ENCODE data around the gene KIR3DL2.

Gene KIR3DL2

DNA sequence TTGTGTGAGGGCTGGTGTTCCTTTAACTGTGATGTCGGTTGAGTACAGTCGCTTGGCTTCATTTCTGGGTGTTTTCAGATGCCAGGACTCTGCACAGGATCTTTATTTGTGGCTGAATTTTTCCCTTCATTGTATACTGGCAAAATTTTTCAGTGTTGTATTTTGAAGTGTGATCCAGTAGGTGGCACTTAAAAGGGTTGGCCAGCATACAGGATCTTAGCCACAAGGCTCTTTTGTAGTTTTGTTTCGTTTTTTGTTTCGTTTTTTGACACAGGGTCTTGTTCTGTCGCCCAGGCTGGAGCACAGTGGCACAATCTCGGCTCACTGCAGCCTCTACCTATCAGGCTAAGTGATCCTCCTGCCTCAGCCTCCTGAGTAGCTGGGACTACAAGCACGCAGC is 32.5 kb downstream of the KIR3DL2 start:
- TF ChIP-seq ZBTB7A (IDR thresholded peaks at IDR 0.05; ENCODE audit: low read depth) (no peak), TAF1 (IDR thresholded peaks at IDR 0.05; ENCODE audit: low read depth) (no peak), CEBPB (IDR thresholded peaks at IDR 0.05) (no peak), TCF12 (IDR thresholded peaks at IDR 0.05; ENCODE audit: low read depth) (no peak)
- TF ChIP-seq, protein P1, sequence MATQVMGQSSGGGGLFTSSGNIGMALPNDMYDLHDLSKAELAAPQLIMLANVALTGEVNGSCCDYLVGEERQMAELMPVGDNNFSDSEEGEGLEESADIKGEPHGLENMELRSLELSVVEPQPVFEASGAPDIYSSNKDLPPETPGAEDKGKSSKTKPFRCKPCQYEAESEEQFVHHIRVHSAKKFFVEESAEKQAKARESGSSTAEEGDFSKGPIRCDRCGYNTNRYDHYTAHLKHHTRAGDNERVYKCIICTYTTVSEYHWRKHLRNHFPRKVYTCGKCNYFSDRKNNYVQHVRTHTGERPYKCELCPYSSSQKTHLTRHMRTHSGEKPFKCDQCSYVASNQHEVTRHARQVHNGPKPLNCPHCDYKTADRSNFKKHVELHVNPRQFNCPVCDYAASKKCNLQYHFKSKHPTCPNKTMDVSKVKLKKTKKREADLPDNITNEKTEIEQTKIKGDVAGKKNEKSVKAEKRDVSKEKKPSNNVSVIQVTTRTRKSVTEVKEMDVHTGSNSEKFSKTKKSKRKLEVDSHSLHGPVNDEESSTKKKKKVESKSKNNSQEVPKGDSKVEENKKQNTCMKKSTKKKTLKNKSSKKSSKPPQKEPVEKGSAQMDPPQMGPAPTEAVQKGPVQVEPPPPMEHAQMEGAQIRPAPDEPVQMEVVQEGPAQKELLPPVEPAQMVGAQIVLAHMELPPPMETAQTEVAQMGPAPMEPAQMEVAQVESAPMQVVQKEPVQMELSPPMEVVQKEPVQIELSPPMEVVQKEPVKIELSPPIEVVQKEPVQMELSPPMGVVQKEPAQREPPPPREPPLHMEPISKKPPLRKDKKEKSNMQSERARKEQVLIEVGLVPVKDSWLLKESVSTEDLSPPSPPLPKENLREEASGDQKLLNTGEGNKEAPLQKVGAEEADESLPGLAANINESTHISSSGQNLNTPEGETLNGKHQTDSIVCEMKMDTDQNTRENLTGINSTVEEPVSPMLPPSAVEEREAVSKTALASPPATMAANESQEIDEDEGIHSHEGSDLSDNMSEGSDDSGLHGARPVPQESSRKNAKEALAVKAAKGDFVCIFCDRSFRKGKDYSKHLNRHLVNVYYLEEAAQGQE (IDR thresholded peaks at IDR 0.05; ENCODE audit: low read depth) = no peak

DNA sequence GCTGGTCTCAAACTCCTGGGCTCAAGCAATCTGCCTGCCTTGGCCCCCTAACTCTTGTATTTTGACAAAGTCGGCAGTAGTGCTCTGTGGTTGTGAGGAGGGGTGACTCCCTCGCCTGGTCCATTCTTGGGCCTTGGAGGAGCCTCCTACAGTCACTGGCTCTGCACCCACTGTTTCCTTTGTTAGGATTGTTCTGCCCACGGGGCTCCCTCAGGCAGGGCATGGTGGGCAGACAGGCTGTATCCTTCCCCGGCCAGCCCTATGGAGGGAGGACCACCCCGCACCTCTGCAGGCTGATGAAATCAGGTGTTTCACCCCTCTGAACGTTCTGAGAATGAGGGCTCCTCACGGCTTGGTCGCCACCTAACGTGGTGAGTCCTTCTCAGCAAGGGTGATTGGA is 33.0 kb downstream of the KIR3DL2 start:
- TF ChIP-seq ZBTB7A (IDR thresholded peaks at IDR 0.05; ENCODE audit: low read depth) = no peak
- no peak for TF ChIP-seq RAD21 (IDR thresholded peaks at IDR 0.05; ENCODE audit: low read depth)
- no peak for TF ChIP-seq EGR1 (IDR thresholded peaks at IDR 0.05)
- no peak for TF ChIP-seq YY1 (IDR thresholded peaks at IDR 0.05; ENCODE audit: low read depth)
- TF ChIP-seq, protein P1 (IDR thresholded peaks at IDR 0.05; ENCODE audit: low read depth) = no peak
- TF ChIP-seq FOXM1 (IDR thresholded peaks at IDR 0.05; ENCODE audit: borderline replicate concordance, low read depth) = no peak
- TF ChIP-seq TEAD4 (IDR thresholded peaks at IDR 0.05) = no peak
- TF ChIP-seq NFIC (IDR thresholded peaks at IDR 0.05) = no peak
- no peak for TF ChIP-seq CEBPB (IDR thresholded peaks at IDR 0.05)
- no peak for TF ChIP-seq EP300 (IDR thresholded peaks at IDR 0.05; ENCODE audit: borderline replicate concordance)
- TF ChIP-seq, protein P2, sequence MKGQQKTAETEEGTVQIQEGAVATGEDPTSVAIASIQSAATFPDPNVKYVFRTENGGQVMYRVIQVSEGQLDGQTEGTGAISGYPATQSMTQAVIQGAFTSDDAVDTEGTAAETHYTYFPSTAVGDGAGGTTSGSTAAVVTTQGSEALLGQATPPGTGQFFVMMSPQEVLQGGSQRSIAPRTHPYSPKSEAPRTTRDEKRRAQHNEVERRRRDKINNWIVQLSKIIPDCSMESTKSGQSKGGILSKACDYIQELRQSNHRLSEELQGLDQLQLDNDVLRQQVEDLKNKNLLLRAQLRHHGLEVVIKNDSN (IDR thresholded peaks at IDR 0.05) = no peak

DNA sequence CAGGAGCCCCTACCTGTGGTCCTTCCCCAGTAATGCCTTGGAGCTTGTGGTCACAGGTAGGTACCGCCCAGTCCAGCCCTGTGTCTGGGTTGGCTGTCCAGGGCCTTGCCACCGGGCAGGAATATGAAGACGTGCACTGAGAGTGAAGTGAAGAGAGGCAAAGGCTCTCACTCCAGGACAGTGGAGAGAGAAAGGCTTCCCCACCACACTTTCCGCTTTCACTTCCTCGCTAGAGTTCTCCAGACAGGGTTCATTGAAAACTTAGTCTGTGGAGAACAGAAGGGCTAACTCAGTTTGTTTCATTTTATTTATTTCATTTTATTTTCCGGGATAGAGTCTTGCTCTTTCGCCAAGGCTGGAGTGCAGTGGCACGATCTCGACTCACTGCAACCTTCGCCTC is 38.0 kb downstream of the KIR3DL2 start:
- no peak for TF ChIP-seq TEAD4 (IDR thresholded peaks at IDR 0.05)
- no peak for TF ChIP-seq CREB1 (IDR thresholded peaks at IDR 0.05; ENCODE audit: low read depth)
- no peak for TF ChIP-seq EGR1 (IDR thresholded peaks at IDR 0.05)
- TF ChIP-seq, protein P1 (IDR thresholded peaks at IDR 0.05; ENCODE audit: low read depth) = no peak
- no peak for TF ChIP-seq TCF12 (IDR thresholded peaks at IDR 0.05; ENCODE audit: low read depth)

DNA sequence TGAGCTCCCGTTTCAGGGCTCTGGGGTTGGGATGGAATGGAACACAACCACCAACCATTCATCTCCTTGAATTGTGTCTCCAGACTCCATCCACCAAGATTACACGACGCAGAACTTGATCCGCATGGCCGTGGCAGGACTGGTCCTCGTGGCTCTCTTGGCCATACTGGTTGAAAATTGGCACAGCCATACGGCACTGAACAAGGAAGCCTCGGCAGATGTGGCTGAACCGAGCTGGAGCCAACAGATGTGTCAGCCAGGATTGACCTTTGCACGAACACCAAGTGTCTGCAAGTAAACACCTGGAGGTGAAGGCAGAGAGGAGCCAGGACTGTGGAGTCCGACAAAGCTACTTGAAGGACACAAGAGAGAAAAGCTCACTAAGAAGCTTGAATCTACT is 39.3 kb downstream of the KIR3DL2 start:
- no peak for TF ChIP-seq FOXM1 (IDR thresholded peaks at IDR 0.05; ENCODE audit: borderline replicate concordance, low read depth)
- no peak for TF ChIP-seq EGR1 (IDR thresholded peaks at IDR 0.05)
- TF ChIP-seq, protein P3, sequence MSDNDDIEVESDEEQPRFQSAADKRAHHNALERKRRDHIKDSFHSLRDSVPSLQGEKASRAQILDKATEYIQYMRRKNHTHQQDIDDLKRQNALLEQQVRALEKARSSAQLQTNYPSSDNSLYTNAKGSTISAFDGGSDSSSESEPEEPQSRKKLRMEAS (IDR thresholded peaks at IDR 0.05) = no peak
- TF ChIP-seq RAD21 (IDR thresholded peaks at IDR 0.05; ENCODE audit: low read depth) = no peak
- TF ChIP-seq EP300 (IDR thresholded peaks at IDR 0.05; ENCODE audit: borderline replicate concordance) = no peak
- TF ChIP-seq CEBPB (IDR thresholded peaks at IDR 0.05) = no peak
- no peak for TF ChIP-seq TCF12 (IDR thresholded peaks at IDR 0.05; ENCODE audit: low read depth)
- TF ChIP-seq, protein P1 (IDR thresholded peaks at IDR 0.05; ENCODE audit: low read depth) = no peak
- no peak for TF ChIP-seq TEAD4 (IDR thresholded peaks at IDR 0.05)
